Kidney (tissue), 14 donors: ENCODE measurements around the gene PTEN. TPM values are rescaled to one million over a fixed set of nuclear protein-coding genes. Genes with fewer than 3 reads are reported as not detected.

Experiments
- DNase-seq, 5 donors: peaks; one replicate each; pipeline ENCODE4 v3.0.0-alpha.2; 2013 to 2020
- FAIRE-seq: peaks from 2 replicates; lab custom pipeline; 2012; peaks lifted over from hg19 to GRCh38; lab: Jason Lieb, UNC
- H3K27ac ChIP-seq, 2 donors: one replicate each; pipeline ENCODE4 v1.7.0; 2013; ENCODE audit warnings: low read depth in 2 of 2, low read length in 2 of 2, inconsistent platforms in 1 of 2
- H3K27me3 ChIP-seq: one replicate; pipeline ENCODE4 v1.7.1; 2013; ENCODE audit warnings: low read length, inconsistent platforms; ENCODE audit not compliant: control insufficient read depth, insufficient read depth
- H3K36me3 ChIP-seq, 3 donors: one replicate each; pipeline versions ENCODE4 v1.7.0 to v1.7.1; 2013; ENCODE audit warnings: low read length in 3 of 3, control low read depth in 1 of 3, inconsistent platforms in 1 of 3; ENCODE audit not compliant: insufficient read depth in 3 of 3, control insufficient read depth in 2 of 3
- H3K4me1 ChIP-seq, 3 donors: one replicate each; pipeline versions ENCODE4 v1.7.0 to v1.7.1; 2013; ENCODE audit warnings: low read length in 3 of 3, inconsistent platforms in 1 of 3, low read depth in 1 of 3; ENCODE audit not compliant: control insufficient read depth in 2 of 3, insufficient read depth in 2 of 3
- H3K4me3 ChIP-seq, 3 donors: one replicate each; pipeline versions ENCODE4 v1.7.0 to v1.8.1; 2013; ENCODE audit warnings: low read length in 3 of 3, control low read depth in 1 of 3, inconsistent platforms in 1 of 3
- H3K9ac ChIP-seq, 3 donors: one replicate each; pipeline versions ENCODE4 v1.7.0 to v1.7.1; 2013; ENCODE audit warnings: low read length in 3 of 3, control low read depth in 1 of 3, inconsistent platforms in 1 of 3
- H3K9me3 ChIP-seq, 3 donors: one replicate each; pipeline versions ENCODE4 v1.7.0 to v1.7.1; 2013; ENCODE audit warnings: low read length in 3 of 3, control low read depth in 1 of 3, inconsistent platforms in 1 of 3; ENCODE audit not compliant: control insufficient read depth in 2 of 3, insufficient read depth in 1 of 3
- CTCF ChIP-seq: IDR thresholded peaks from 3 replicates; pipeline ENCODE4 v1.5.1; 2012; ENCODE audit warnings: mild to moderate bottlenecking, moderate library complexity, borderline replicate concordance; ENCODE audit not compliant: insufficient read depth; ENCODE audit errors: extremely low read depth
- intact Hi-C: fragments of 100-400 bp; cut with DNase I; formaldehyde crosslinking; loops from one replicate; pipeline ENCODE4 v1.11.1; 2022
- polyA plus RNA-seq: library from polyadenylated mRNA; stranded (reverse); fragments of 350-450 nt; fragmentation: Illumina TruSeq; extraction: RNeasy Lipid Tissue Mini Kit (QIAGEN cat#74804); gene quantifications from one replicate; pipeline ENCODE4 v1.2.3, GENCODE V29; 2014; ENCODE audit warnings: low read depth, low replicate concordance; ENCODE audit not compliant: insufficient read depth
- total RNA-seq: library from RNA; stranded (reverse); fragmentation: NEBNext Ultra II Directional; extraction: Animal tissue kit (Norgen Biotek cat#: 25700); gene quantifications from one replicate; pipeline ENCODE4 v1.2.1, GENCODE V29; 2021
- donor health status: control.
- donor health status: control.
- donor health status: control.
- donor health status: control.
- donor health status: control.
- donor health status: DM: yes; HTN: yes; CAD: no.
- donor health status: Normal renal cell carcinoma (clear cell type).

PTEN gene
- total and polyA plus RNA-seq, 2 donors from 2014 or later = 22.3 to 154 TPM

- H3K9me3 ChIP-seq = peaks cover 0 to 6% (median 4%) of the 10 kb centered on the region in 3 donors
- no peak overlapping the region for H3K27ac ChIP-seq
- intact Hi-C loops = no loop called here
- DNase-seq = no peak
- no peaks in the 10 kb centered on the region for H3K27me3 ChIP-seq
- H3K4me3 ChIP-seq = no peak overlapping the region
- FAIRE-seq = no peak
- TF ChIP-seq CTCF = no peak
- no peaks in the 10 kb centered on the region for H3K4me1 ChIP-seq
- H3K9ac ChIP-seq = no peak overlapping the region
- H3K36me3 ChIP-seq = peaks cover 6 to 8% (median 8%) of the 10 kb centered on the region in 3 donors
Measured at GRCh38 chr10:87887146-87887545, 23.7 kb downstream of the PTEN start.

GRCh38 chr10:87887548-87888289 lies 24.3 kb downstream of the PTEN start:
- Histone ChIP-seq H3K36me3 (peaks cover 6 to 8% (median 8%) of the 10 kb centered on the region in 3 donors), H3K9ac (no peak overlapping the region), H3K9me3 (peaks cover 0 to 6% (median 4%) of the 10 kb centered on the region in 3 donors), H3K27ac (no peak overlapping the region), H3K4me1 (no peaks in the 10 kb centered on the region), H3K27me3 (no peaks in the 10 kb centered on the region), H3K4me3 (no peak overlapping the region)
- intact Hi-C loops = no loop called here
- DNase-seq = no peak
- no peak for TF ChIP-seq CTCF
- FAIRE-seq = no peak

GRCh38 chr10:87895430-87895829 lies 32.0 kb downstream of the PTEN start:
- H3K4me1 ChIP-seq = no peaks in the 10 kb centered on the region
- intact Hi-C loops = no loop called here

More at GRCh38 chr10:87895430-87895829, 32.0 kb downstream of the PTEN start:
- H3K9me3 ChIP-seq = no peaks in the 10 kb centered on the region
- H3K27ac ChIP-seq = no peak overlapping the region
- no peak overlapping the region for H3K4me3 ChIP-seq
- peaks cover 0 to 6% (median 0%) of the 10 kb centered on the region in 3 donors for H3K36me3 ChIP-seq
- FAIRE-seq (no peak), DNase-seq (no peak)
- H3K27me3 ChIP-seq = no peaks in the 10 kb centered on the region
- no peak for TF ChIP-seq CTCF
- H3K9ac ChIP-seq = no peak overlapping the region
